Medulla oblongata (tissue), 1 donor: ENCODE measurements around the gene ADAD2.

Experiments
- DNase-seq: peaks from one replicate; pipeline ENCODE4 v3.0.0-alpha.2; 2015; ENCODE audit errors: extremely low spot score

ADAD2 gene

DNA sequence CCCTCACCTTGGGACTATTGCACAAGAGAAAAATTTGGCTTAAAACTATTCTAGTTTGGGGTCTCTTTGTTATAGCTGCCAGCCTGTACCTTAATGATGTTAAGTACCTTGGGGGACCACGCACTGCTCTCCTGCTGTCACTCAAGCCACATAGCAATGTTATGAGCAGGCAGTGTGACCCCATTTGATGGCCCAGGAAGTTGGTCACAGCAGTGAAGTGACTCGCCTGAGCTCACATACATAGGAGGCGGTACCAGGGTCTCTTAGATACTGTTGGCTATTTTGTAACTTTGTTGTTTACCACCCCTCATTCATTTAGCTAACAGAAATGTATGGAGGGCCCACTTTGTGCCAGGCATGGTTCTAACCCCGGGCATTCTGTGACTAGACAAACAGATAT is 32.5 kb downstream of the ADAD2 start:
- DNase-seq: no peak

DNA sequence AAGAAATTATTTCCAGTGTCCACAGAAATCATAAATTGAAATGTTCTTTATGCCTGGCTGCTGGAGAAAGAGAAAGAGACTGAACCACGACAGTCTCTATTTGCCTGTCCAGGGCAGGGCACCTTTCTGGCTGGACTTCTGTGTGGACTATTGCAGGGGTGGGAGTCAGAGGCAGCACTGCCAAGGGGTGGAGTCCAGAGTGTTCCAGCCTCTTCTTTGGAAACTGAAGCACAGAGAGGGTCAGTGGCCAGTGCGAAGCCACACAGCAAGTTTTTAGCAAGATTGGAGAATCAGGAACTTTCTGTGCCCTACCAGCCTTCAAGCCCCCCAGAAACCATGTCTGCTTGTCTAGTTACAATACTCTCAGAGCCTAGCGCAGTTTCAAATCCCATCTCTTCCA is 33.6 kb downstream of the ADAD2 start:
- DNase-seq: no peak

DNA sequence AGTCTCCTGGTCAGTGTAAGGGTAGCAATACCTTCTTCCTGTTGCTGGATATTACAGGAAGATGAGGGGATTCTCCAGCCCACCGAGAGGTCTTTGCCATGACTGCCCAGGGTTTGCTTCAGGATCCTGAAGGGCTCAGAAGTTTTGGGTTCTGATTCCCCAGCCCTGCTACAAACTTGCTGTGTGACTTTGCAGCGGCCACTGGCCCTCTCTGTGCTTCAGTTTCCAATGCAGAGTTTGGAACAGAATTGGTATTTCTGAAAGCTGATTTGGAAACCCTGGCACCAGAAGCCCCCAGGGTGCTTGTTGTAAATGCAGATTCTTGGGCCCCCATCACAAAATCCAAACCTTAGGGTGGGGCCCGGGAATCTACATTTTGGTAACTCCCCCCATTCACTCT is 34.2 kb downstream of the ADAD2 start:
- no peak for DNase-seq

DNA sequence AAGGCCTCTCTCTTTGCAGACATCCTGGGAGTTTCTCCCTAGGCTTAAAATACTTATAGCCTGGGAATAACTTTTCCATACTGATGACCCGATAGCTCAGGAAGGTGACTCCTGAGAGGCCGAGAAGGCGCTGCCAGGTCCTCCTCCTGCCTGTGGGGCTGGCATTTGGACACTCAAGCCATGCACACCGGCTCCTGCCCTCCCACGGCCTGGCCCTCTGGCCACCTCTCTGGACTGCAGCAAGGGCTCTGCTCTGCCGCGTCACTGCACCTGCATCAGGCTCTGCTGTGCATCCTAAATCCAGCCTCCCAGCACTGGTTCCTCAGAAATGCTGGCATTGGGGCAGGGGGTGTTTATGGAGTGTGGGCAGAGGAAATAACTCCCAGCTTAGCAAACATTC is 34.6 kb downstream of the ADAD2 start:
- no peak for DNase-seq

DNA sequence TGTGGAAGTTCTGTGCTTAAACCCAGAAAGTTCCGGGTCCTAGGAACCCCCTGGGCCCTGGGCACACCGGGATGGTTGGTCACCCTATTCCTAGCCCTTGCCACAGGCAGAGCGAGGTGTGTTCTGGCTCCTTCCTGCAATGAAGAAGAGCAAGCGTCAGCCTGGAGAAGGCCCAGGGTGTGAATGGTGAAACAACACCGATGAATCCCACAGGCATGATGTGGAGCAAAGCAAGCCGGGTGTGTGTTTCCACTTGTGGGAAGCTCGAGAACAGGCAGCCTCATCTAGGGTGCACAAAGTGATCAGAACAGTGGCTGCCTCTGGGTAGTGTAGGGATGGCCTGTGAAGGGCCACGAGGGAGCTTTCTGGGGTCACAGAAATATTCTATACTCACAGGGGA is 35.1 kb downstream of the ADAD2 start:
- no peak for DNase-seq

DNA sequence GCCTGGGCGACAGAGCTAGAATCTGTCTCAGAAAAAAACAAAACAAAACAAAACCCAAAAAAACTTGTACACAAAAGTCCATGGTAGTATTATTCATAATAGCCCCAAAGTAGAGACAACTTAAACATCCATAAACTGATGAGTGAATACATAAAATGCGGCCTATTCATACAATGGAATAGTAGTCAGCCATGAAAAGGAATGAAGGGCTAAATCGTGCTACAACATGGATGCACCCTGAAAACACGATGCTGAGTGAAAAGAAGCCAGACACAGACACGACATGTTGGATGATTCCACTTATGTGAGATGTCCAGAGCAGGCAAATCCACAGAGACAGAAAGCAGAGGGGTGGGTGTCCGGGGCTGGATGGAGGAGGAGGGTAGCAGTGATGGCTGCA is 36.6 kb downstream of the ADAD2 start:
- no peak for DNase-seq

DNA sequence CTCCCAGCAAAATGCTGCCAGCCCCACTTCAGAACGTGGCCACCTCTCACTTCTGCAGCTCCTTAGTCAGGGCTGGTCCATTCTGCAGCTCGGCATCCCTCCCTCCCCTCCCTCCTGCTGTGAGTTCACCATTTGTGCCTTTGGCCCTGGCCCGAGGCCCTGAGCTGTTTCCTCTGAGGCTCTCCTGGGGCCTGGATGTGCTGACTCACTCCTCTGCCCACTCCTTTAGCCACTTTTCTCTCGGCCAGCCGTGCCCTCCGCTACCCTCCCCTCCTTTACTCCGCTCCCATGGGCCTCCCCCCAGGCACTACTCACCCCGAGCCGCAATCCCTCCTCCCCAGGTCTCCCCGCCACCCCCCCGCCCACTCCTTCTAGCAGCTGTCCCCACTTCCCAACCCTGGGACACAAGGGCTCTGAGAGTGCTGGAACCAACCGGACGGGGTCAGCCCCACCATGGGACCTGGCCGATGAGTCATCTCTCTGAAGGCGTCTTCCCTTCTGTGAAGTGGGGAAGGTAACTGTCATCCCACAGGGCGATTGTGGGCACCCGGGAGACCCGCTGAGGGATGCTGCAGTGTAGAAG is 37.4 kb downstream of the ADAD2 start:
- DNase-seq: peak; percentile 40

DNA sequence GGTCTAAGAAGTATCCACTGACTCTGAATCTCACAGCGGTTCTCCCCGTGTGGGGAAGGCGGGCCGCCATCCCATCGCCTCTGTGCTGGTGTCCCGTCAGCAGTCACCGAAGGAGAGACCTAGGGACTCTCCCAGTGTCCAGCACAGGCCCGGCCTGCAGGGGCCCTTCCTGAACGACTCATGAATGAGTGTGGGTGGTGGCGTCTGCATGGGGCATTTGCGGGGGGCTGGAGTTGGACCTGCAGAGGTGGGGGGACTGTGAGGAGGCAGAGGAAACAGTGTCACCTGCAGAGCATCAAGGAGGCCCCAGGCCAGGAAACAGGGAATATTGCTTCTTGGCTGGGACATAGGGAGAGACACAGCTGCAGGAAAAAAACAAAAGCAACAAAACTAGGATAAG is 38.5 kb downstream of the ADAD2 start:
- no peak for DNase-seq

DNA sequence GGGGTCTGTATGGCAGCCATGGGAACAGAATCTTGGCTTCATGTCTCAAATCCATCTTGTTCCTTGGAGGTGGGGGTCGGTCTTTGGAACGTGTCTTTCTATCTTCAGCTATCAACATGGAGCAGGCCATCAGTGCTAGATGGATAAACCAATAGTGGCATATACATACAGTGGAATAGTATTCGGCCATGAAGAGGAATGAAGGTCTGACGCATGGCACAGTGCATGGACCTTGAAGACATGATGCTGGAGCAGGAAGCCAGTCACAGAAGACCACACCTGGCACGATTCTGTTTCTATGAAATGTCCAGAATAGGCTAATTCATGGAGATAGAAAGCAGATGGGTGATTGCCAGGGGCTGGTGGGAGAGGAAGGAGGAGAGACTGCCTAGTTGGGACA is 41.1 kb downstream of the ADAD2 start:
- no peak for DNase-seq

DNA sequence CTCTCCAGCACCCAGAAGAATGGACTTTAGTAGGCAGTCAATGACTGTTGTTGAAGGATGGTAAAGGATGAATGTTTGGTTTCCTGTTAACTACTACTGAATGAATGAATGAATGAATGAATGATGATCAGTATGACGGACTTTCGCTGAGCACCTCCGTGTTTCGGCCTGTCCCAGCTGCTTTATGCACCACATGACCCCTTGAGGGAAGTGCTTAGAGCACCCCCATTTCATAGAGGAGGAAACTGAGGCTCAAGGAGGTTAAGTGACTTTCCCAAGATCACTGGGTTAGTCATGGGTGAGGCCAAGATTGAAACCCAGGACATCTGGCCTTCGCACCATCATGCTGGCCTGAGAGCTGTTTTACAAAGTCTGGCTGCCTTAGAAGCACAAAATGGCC is 42.0 kb downstream of the ADAD2 start:
- DNase-seq: no peak

DNA sequence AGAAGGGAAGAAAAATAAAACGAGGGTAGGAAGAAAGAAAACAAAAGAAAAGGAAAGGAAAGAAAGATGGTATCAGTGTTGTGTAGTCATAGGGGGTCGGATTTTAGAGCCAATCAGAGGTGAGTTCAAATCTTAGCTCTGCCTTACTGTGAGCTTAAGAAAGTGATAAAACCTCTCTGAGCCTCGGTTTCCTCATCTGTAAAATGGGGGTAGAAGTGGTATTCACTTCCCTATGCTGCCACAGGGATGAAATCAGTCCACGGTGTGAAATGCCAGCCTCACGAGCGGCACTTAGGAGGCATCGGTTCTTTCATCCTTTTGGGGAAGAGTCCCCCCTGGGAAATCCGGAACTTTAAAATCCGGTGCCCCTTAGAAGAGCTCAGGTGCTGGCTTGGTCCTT is 42.8 kb downstream of the ADAD2 start:
- DNase-seq: no peak

DNA sequence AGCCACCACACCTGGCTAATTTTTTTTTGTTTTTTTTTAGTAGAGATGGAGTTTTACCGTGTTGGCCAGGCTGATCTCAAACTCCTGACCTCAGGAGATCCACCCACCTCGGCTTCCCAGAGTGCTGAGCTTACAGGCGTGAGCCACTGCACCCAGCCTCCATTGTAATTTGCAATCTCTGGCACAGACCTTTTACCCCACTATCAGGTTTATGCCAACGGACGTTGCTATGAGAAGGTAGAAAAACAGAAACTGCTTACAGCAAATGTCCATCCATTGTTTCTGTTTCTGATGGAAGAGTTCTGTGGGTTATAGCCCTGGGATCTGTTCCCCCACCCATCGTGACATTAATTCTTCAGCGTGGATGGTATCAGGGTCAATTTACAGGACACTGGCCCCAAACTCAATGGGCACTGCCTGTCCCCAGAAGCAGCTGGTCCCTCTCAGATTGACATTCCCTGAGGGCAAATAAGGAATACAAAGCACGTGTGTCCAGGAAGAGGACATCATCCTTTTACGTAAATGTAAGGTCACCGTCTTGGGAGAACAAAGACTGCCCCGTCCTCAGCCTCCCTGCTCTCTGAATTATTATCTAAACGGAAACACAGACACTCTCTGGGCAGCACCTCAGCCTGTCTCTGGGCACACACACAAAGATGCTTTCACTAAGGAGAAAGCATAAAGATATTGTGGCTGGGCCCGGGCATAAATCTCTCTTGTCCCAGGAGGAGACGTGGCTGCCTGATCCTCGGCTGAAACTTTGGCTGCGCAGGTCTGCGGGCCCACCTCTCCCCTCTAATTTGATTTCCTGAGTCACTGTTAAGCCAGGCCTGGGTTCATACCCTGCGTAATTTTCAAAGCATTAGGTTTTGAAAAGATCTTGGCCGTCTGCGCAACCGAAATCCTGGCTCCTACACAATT is 43.6 kb downstream of the ADAD2 start:
- peak; percentile 26 for DNase-seq

DNA sequence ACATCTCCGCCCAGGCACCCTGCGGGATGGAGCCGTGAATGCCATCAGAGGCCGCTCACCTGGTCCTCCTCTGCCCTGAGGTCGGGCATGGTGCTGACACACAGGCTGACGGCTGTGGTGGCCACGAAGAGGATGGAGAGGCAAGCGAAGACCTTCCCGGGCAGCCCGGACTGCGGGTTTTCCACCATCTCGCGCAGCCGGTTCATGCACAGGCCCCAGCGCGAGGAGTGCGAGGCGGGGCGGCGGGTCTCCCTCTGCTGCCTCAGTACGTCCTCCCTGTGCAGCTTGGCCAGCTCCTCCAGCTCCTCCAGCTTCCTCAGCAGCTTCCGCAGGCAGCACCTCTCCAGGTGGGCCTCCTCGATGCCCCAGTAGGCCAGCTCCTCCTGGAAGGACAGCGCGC is 45.7 kb downstream of the ADAD2 start:
- no peak for DNase-seq

DNA sequence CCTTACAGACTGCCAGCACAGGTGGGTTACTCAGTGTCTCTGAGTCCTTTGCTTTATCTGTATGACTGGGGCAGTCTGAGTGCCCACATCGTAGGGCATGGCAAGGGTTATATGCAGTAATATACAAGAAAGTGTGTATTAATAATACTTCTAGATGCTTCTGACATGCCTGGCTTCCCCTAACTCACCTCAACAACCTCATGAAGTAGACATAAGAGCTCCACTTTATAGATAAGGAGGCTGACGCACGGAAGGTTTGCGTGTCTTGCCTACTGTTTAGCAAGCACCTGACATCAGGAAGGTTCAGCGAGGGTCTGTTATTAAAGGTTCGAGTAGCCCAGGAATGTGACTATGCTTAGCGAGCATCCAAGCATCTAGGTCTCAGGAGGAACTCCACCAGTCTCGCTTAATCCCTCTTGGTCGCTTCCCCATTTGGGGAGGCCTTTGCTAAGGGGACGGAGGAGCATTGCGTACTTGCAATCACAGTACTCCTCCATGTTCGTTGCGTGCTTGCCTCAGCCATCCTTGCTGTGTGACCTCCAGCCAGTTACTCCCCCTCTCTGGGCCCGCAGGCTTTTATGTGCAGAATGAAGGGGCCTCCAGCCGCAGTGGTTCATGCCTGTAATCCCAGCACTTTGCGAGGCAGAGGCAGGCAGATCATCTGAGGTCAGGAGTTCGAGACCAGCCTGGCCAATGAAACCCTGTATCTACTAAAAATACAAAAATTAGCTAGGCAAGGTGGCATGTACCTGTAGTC is 47.2 kb downstream of the ADAD2 start:
- DNase-seq: no peak

DNA sequence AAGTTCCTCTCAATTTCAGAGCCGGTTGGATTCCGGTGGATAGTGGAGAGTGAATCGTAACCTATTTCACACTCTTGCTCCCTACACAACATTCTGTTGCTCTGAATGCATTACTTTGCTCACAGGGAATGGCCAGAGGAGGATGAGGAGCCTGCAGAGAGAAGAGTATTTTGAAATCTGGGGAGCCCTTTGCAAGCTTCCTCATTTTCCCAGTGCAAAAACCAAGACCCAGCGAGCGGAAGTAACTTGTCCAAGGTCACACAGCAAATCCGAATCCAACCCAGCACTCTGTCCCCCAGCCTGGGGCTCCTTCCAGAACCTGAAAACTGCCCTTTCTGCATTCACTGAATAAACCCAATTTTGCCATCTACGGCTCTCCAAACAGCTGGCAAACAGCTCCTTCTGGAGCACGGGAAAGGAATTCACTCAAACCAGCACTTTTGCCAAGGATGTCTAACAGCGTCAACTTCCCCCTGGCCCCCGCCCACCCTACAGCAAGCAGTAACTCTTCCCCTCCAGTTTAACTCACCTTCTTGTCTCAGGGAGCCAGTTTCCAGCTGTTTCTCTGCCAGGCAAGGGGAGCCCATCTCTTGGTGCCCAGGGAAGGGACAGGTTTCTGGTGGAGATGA is 48.3 kb downstream of the ADAD2 start:
- no peak for DNase-seq

DNA sequence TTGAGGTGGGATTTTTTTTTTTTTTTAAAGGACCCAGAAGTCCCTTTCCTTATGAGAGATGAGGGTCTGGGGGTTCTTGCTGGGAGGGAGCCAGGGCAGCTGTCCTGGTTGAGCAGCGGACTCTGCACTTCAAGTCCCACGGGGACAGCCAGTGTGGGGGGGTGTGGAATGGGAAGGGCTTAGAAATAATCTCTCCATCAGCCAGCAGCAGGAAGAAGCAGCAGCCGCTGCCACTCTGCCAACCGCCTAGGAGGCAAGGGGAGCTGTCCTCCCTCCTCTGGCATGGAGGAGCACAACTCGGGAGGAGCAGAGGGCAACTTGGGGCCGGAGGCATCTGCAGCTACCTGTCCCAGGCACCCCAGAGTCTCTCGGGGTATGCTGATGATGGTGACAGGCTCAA is 49.0 kb downstream of the ADAD2 start, which contains the start of gene KCNG4:
Gene KCNG4, minus strand, starts transcription at position 104 of the 400 bp plus-strand sequence. CDS start 2,527 bp downstream, outside the sequence.
- no peak for DNase-seq

DNA sequence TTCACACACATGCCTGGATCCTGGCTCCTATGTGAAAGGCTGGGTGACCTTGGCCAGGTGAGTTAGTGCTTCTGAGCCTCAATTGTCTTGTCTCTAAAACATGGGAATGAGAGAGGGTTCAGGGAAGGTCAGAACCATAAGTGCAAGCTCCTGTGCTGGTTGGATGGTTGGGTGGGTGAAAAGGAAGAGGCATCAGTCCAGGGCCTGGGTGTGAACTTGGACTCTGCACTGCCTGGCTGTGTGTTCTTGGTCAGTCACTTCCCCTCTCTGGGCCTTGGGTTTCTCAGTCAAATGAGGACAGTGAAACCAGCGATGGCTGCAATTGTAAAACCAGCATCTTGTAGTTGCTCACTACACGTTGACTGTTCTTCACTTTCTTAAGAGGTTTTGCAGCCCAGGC is 49.5 kb downstream of the ADAD2 start:
- no peak for DNase-seq

DNA sequence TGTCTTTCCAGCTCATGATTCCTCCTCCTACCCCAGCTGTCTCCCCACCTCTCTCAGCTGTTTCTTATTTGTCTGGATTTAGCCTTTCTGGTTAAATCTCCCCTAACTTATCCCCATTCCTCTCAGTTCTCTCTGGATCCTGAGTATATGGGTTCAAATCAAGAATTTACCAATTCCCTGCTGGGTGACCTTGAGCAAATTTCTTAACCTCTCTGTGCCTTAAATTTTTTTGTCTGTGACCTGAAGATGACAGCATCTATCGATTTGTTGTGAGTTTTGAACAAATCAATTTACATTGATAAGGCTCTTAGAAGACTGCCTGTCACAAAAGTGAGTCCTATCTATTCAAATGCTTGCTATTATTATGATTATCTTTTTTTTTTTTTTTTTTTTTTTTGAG is 50.8 kb downstream of the ADAD2 start:
- DNase-seq: no peak

DNA sequence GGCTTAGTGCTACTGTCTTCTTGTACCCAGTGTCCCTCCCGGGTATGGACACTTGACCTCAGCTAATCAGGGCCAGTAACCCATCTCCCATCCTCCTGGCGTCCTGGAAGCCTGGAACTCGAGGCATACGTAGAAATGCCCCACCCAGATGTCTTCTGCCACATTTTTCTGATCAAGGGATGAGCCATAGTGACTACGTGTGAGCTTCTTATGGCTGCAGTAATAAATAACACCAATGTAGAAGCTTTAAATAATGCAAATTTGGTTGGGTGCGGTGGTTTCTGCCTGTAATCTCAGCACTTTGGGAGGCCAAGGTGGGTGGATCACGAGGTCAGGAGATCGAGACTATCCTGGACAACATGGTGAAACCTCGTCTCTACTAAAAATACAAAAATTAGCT is 51.9 kb downstream of the ADAD2 start:
- DNase-seq: no peak

DNA sequence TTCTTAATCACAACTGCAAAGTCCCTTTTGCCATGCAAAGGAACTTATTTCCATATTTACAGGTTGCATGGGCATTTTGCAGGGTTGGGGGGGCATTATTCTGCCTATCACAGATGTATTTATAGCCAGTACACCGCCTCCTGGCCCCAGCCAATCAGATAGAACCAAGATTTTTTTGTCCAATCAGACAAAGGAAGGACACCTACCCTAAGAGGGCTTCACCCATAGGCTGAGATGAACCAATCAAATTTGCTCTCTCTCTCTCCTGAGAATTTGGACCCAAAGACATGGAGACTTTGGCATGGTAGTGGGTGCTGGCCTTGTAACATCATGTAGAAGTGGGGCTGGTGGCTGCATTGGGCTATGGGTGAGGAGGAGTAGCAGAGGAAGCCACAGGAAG is 52.8 kb downstream of the ADAD2 start:
- no peak for DNase-seq

DNA sequence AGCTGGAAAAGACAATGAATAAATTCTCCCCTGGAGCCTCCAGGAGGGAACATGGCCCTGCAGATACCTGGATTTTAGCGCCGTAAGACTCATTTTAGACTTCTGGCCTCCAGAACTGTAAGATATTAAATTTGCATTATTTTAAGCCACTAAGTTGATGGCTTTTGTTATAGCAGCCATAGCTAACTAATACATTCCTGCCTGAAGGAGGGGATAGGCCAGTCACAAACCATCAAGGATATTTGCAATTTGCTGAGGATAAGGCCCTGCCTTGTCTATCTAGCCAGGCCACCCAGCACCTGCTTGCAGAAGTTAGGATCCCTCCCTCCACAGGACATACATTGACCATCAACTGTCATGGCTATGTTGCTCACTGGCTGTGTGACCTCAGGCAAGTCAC is 53.8 kb downstream of the ADAD2 start:
- DNase-seq: no peak
